Keratinocyte (primary cell): ENCODE measurements around the gene PYGB. TPM values are rescaled to one million over a fixed set of nuclear protein-coding genes. Genes with fewer than 3 reads are reported as not detected.

Experiments used
- DNase-seq: peaks from one replicate; pipeline ENCODE4 v3.0.0-alpha.2; 2011; ENCODE audit warnings: low read depth, missing footprints, low spot score
- FAIRE-seq: peaks from 2 replicates; lab custom pipeline; 2011; peaks lifted over from hg19 to GRCh38; lab: Jason Lieb, UNC
- H2AFZ ChIP-seq: 2 replicates; pipeline ENCODE4 v1.6.0; 2012; ENCODE audit warnings: low read length, control low read depth, inconsistent platforms; ENCODE audit not compliant: control insufficient read depth
- H3K27ac ChIP-seq: 2 replicates; pipeline ENCODE4 v1.5.1; 2011; ENCODE audit warnings: low read length; ENCODE audit not compliant: control insufficient read depth, insufficient read depth
- H3K27me3 ChIP-seq: 3 replicates; pipeline ENCODE4 v1.6.0; 2011; ENCODE audit warnings: low read length; ENCODE audit not compliant: control insufficient read depth, insufficient read depth; ENCODE audit errors: extremely low read depth
- H3K36me3 ChIP-seq, 2 experiments: 2 replicates in 1 of 2; 3 replicates in 1 of 2; pipeline ENCODE4 v1.5.1; 2011; ENCODE audit warnings: low read length in 2 of 2, mild to moderate bottlenecking in 1 of 2; ENCODE audit not compliant: control insufficient read depth in 2 of 2, insufficient read depth in 2 of 2; ENCODE audit errors: extremely low read depth in 1 of 2
- H3K4me1 ChIP-seq: 3 replicates; pipeline ENCODE4 v1.5.1; 2011; ENCODE audit warnings: low read length; ENCODE audit not compliant: control insufficient read depth, insufficient read depth; ENCODE audit errors: extremely low read depth
- H3K4me2 ChIP-seq: 3 replicates; pipeline ENCODE4 v1.6.0; 2011; ENCODE audit warnings: low read depth, low read length; ENCODE audit not compliant: control insufficient read depth, insufficient read depth; ENCODE audit errors: extremely low read depth
- H3K4me3 ChIP-seq, 3 experiments: fragments of 200-600 bp in 1 of 3; sonication (generic) in 1 of 3; 2 replicates in 2 of 3; 3 replicates in 1 of 3; pipeline ENCODE4 v1.5.1; 2011 to 2016; ENCODE audit warnings: low read length in 3 of 3, mild to moderate bottlenecking in 3 of 3, control low read depth in 2 of 3, inconsistent platforms in 1 of 3, low read depth in 1 of 3, mixed read lengths in 1 of 3, mixed run types in 1 of 3, moderate library complexity in 1 of 3; ENCODE audit not compliant: control insufficient read depth in 2 of 3, insufficient read depth in 2 of 3; ENCODE audit errors: extremely low read depth in 1 of 3
- H3K79me2 ChIP-seq: 2 replicates; pipeline ENCODE4 v1.6.0; 2012; ENCODE audit warnings: low read length; ENCODE audit not compliant: control insufficient read depth, insufficient read depth
- H3K9ac ChIP-seq: 3 replicates; pipeline ENCODE4 v1.6.0; 2011; ENCODE audit warnings: low read length; ENCODE audit not compliant: control insufficient read depth, insufficient read depth; ENCODE audit errors: extremely low read depth
- H3K9me1 ChIP-seq: 3 replicates; pipeline ENCODE4 v1.6.0; 2011; ENCODE audit warnings: low read length; ENCODE audit not compliant: control insufficient read depth, insufficient read depth; ENCODE audit errors: extremely low read depth
- H3K9me3 ChIP-seq: 2 replicates; pipeline ENCODE4 v1.5.1; 2012; ENCODE audit warnings: low read depth, low read length; ENCODE audit not compliant: control insufficient read depth
- H4K20me1 ChIP-seq: 3 replicates; pipeline ENCODE4 v1.6.0; 2011; ENCODE audit warnings: low read length; ENCODE audit not compliant: control insufficient read depth, insufficient read depth; ENCODE audit errors: extremely low read depth
- CTCF ChIP-seq, 3 experiments: IDR thresholded peaks in 1 of 3; conservative IDR thresholded peaks in 1 of 3; optimal IDR thresholded peaks in 1 of 3; 2 replicates in 2 of 3; 3 replicates in 1 of 3; pipeline versions ENCODE3 to v1.5.1; 2011; ENCODE audit warnings: low read length in 3 of 3, mild to moderate bottlenecking in 3 of 3, moderate library complexity in 2 of 3, control low read depth in 1 of 3, inconsistent platforms in 1 of 3; ENCODE audit not compliant: insufficient read depth in 2 of 3; ENCODE audit errors: extremely low read depth in 1 of 3
- EZH2 ChIP-seq: IDR thresholded peaks from one replicate; pipeline ENCODE4 v1.6.1; 2012; ENCODE audit warnings: inconsistent platforms, mild to moderate bottlenecking, low read length, moderate library complexity
- dilution Hi-C: fragments of 300-500 bp; cut with MboI; formaldehyde crosslinking; loops from one replicate; pipeline ENCODE4 v1.7.0; 2020; ENCODE audit warnings: low sequenced_read_pairs; ENCODE audit not compliant: extremely low pct_ligation_motif_present
- polyA plus RNA-seq, 5 experiments: library from polyadenylated mRNA; depleted of rRNA in 3 of 5; stranded (reverse) in 3 of 5; stranded (forward) in 1 of 5; unstranded in 1 of 5; fragments of >200 nt; gene quantifications; 1 replicate in 1 of 5; 2 replicates in 3 of 5; 3 replicates in 1 of 5; pipeline versions ENCODE4 v1.2.1 to v1.2.3, GENCODE V29; 2011 to 2012; ENCODE audit warnings: missing spikeins in 2 of 5, low read depth in 1 of 5, low replicate concordance in 1 of 5

PYGB gene
- polyA plus RNA-seq, 1 donor (not counting 4 experiments of a cell fraction or from before 2014, with no cell fraction given): 78.3 TPM

GRCh38 chr20:25286917-25287316 lies 39.0 kb downstream of the PYGB start:
- Histone ChIP-seq H3K9me1 (no peaks in the 10 kb centered on the region), H3K4me1 (no peaks in the 10 kb centered on the region), H3K4me2 (no peak overlapping the region), H2AFZ (no peak overlapping the region), H3K27me3 (no peaks in the 10 kb centered on the region), H3K36me3 (peaks cover 77 to 78% of the 10 kb centered on the region in 2 experiments), H3K9ac (no peak overlapping the region), H4K20me1 (peaks cover 6% of the 10 kb centered on the region), H3K4me3 (no peak overlapping the region), H3K27ac (no peak overlapping the region), H3K79me2 (peaks cover 2% of the 10 kb centered on the region), H3K9me3 (no peaks in the 10 kb centered on the region)
- dilution Hi-C loops: no loop called here
- FAIRE-seq (no peak), DNase-seq (no peak)
- no peak for TF ChIP-seq EZH2
- no peak for TF ChIP-seq CTCF (optimal IDR thresholded peaks at IDR 0.05 in 1 of 3, IDR thresholded peaks at IDR 0.05 in 1 of 3, conservative IDR thresholded peaks at IDR 0.05 in 1 of 3; ENCODE audit: extremely low read depth in 1 of 3, insufficient read depth in 2 of 3, low read length in 3 of 3)

GRCh38 chr20:25287631-25288290 lies 39.9 kb downstream of the PYGB start:
- peaks cover 2% of the 10 kb centered on the region for H3K4me1 ChIP-seq
- H3K9me3 ChIP-seq: no peaks in the 10 kb centered on the region
- H3K36me3 ChIP-seq: peaks cover 71 to 73% of the 10 kb centered on the region in 2 experiments
- H3K27me3 ChIP-seq: no peaks in the 10 kb centered on the region
- H3K9ac ChIP-seq: no peak overlapping the region
- H3K4me3 ChIP-seq: no peak overlapping the region
- H3K27ac ChIP-seq: no peak overlapping the region
- no peak for TF ChIP-seq EZH2
- TF ChIP-seq CTCF (optimal IDR thresholded peaks at IDR 0.05 in 1 of 3, IDR thresholded peaks at IDR 0.05 in 1 of 3, conservative IDR thresholded peaks at IDR 0.05 in 1 of 3; ENCODE audit: extremely low read depth in 1 of 3, insufficient read depth in 2 of 3, low read length in 3 of 3): no peak
- H3K4me2 ChIP-seq: no peak overlapping the region
- no peak for DNase-seq
- FAIRE-seq: no peak
- peaks cover 2% of the 10 kb centered on the region for H3K79me2 ChIP-seq
- dilution Hi-C loops: no loop called here
- H3K9me1 ChIP-seq: no peaks in the 10 kb centered on the region
- peaks cover 8% of the 10 kb centered on the region for H4K20me1 ChIP-seq
- H2AFZ ChIP-seq: no peak overlapping the region
